ENCODE measurements around the gene CD99L2.
A peak's percentile ranks its signal among the peaks of the same experiment; 100 is the strongest.

CD99L2 gene

DNA sequence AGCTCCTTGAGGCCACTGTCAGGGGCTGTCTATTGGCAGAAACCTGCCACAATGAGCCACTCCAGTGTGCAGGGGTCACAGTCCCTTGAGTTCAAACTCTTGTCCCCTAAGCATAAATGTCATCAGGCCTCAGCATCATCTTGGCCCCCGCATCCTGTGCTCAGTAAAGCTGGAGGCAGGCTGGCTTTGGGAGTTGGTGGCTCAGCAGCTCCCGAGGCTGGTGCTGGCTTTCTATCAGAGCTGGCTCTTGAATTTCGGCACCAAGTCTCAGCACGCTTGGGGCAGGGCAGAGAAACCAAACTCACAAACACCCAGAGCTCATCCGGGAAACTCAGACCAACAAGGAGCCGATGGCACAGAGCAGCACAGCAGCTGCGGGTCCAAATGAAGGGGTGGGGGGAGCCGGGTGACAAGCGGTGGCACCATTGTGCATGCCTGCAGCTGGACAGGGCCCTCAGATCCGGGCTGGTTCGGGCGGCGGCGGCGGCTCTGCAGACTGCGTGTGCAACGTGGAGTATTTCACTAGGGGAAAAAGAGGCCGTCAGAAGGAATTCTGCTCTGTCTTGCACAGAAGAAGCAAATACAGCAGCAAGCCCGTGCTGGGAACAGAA lies 129.8 kb downstream of the CD99L2 start:
- Histone ChIP-seq H2AFZ (ENCODE audit: insufficient read depth, low read length, poor library complexity) (no peak overlapping the region), H3K18ac (ENCODE audit: low read length) (no peak overlapping the region), H3K9ac (ENCODE audit: low read length) (no peak overlapping the region), H3K9me3 (ENCODE audit: insufficient read depth, low read depth, low read length) (no peaks in the 10 kb centered on the region), H3K27me3 (ENCODE audit: insufficient read depth, low read length) (no peaks in the 10 kb centered on the region), H2BK5ac (ENCODE audit: low read depth, low read length, poor library complexity) (no peak overlapping the region), H3K79me2 (ENCODE audit: control insufficient read depth, insufficient read depth, low read length, poor library complexity) (no peaks in the 10 kb centered on the region), H3K4me3 (ENCODE audit: low read depth, low read length) (no peak overlapping the region), H4K8ac (ENCODE audit: low read depth, low read length) (no peak overlapping the region), H2BK120ac (ENCODE audit: insufficient read depth, low read length, poor library complexity) (no peak overlapping the region), H2AK5ac (ENCODE audit: low read length) (no peak overlapping the region), H3K4me2 (ENCODE audit: low read length) (no peak overlapping the region), H3K36me3 (ENCODE audit: control insufficient read depth in 1 of 2, insufficient read depth in 2 of 2, low read length in 2 of 2) (peaks cover 0 to 6% of the 10 kb centered on the region in 2 experiments), H3K23ac (ENCODE audit: low read length) (no peak overlapping the region), H3K4ac (ENCODE audit: low read depth, low read length) (no peak overlapping the region), H4K91ac (ENCODE audit: low read depth, low read length) (no peak overlapping the region), H2BK12ac (ENCODE audit: low read length) (no peak overlapping the region), H3K79me1 (ENCODE audit: low read length) (no peaks in the 10 kb centered on the region), H3K4me1 (ENCODE audit: control insufficient read depth in 1 of 2, insufficient read depth in 2 of 2, low read length in 2 of 2) (peaks cover 0 to 8% of the 10 kb centered on the region in 2 experiments), H4K12ac (ENCODE audit: low read depth, low read length) (no peak overlapping the region), H3K27ac (ENCODE audit: low read depth, low read length) (no peak overlapping the region), H3K14ac (ENCODE audit: low read length) (no peak overlapping the region)
- WGBS (ENCODE audit: extremely low coverage, insufficient coverage, insufficient read length) = no CpG with 5 or more reads among the region's 19 CpGs
- DNase-seq = no peak

DNA sequence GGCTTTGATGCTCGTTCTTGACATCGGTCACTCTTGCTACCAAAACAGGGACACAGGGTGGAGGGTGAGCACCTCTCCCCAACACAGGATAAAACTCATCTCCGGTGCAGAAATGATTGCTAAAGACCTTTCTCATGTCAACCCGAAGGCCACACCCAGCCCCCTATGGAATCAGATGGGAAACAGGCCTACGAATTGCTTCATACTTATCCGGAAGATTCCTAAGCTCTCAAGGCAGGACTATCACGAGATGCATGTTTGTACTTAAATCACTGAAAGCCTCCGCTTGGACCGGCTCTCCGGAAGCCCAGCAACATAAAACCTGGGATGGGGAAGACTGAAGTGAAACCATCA lies 130.4 kb downstream of the CD99L2 start:
- Histone ChIP-seq H4K12ac (ENCODE audit: low read depth, low read length) (no peak overlapping the region), H2AFZ (ENCODE audit: insufficient read depth, low read length, poor library complexity) (no peak overlapping the region), H3K9me3 (ENCODE audit: insufficient read depth, low read depth, low read length) (no peaks in the 10 kb centered on the region), H3K9ac (ENCODE audit: low read length) (no peak overlapping the region), H2BK120ac (ENCODE audit: insufficient read depth, low read length, poor library complexity) (no peak overlapping the region), H2BK5ac (ENCODE audit: low read depth, low read length, poor library complexity) (no peak overlapping the region), H3K79me1 (ENCODE audit: low read length) (no peaks in the 10 kb centered on the region), H3K79me2 (ENCODE audit: control insufficient read depth, insufficient read depth, low read length, poor library complexity) (no peaks in the 10 kb centered on the region), H3K4ac (ENCODE audit: low read depth, low read length) (no peak overlapping the region), H2AK5ac (ENCODE audit: low read length) (no peak overlapping the region), H3K4me1 (ENCODE audit: control insufficient read depth in 1 of 2, insufficient read depth in 2 of 2, low read length in 2 of 2) (peaks cover 0 to 8% of the 10 kb centered on the region in 2 experiments), H3K23ac (ENCODE audit: low read length) (no peak overlapping the region), H2BK12ac (ENCODE audit: low read length) (no peak overlapping the region), H3K36me3 (ENCODE audit: control insufficient read depth in 1 of 2, insufficient read depth in 2 of 2, low read length in 2 of 2) (peaks cover 0 to 9% of the 10 kb centered on the region in 2 experiments), H3K4me3 (ENCODE audit: low read depth, low read length) (no peak overlapping the region), H4K8ac (ENCODE audit: low read depth, low read length) (no peak overlapping the region), H3K27ac (ENCODE audit: low read depth, low read length) (no peak overlapping the region), H3K4me2 (ENCODE audit: low read length) (no peak overlapping the region), H4K91ac (ENCODE audit: low read depth, low read length) (no peak overlapping the region), H3K14ac (ENCODE audit: low read length) (no peak overlapping the region), H3K27me3 (ENCODE audit: insufficient read depth, low read length) (no peaks in the 10 kb centered on the region), H3K18ac (ENCODE audit: low read length) (no peak overlapping the region)
- DNase-seq = peak in 1 of 2 donors; percentile 26
- no CpG with 5 or more reads among the region's 10 CpGs for WGBS (ENCODE audit: extremely low coverage, insufficient coverage, insufficient read length)

DNA sequence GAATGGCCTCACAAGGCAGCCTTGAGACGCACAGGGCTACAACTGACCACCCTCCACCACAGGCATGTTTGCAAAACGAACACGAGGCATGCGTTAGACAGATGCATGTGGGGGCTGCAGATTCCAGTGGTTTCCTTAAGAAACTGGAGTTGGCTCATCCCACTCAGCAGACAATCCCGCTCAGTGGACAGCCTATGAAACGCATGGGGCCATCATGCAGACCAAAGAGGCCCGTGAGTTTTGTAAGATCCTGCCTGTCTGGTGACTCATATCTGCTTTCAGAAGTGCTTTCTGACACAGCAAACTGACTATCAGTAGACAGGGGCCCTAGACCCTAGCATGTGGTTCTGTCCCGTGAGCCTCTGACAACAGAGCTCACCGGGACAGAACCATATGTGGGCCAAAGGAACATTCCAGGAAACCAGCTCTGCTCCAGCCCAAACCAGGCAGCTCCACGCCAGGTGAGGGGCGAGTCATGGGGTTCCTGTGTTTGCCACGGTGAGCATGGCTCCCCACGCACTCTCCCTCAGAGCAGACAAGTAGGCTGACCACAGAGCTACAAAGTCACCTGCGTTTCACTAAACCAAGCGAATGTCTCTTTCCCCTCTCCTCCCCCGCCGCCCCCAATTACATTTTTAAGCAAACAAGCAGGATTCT lies 130.9 kb downstream of the CD99L2 start:
- WGBS (ENCODE audit: extremely low coverage, insufficient coverage, insufficient read length) = no CpG with 5 or more reads among the region's 17 CpGs
- H3K14ac ChIP-seq (ENCODE audit: low read length) = no peak overlapping the region
- H3K9me3 ChIP-seq (ENCODE audit: insufficient read depth, low read depth, low read length) = no peaks in the 10 kb centered on the region
- no peak overlapping the region for H2AFZ ChIP-seq (ENCODE audit: insufficient read depth, low read length, poor library complexity)
- no peak overlapping the region for H2BK5ac ChIP-seq (ENCODE audit: low read depth, low read length, poor library complexity)
- H2BK12ac ChIP-seq (ENCODE audit: low read length) = no peak overlapping the region
- no peak overlapping the region for H4K12ac ChIP-seq (ENCODE audit: low read depth, low read length)
- H2AK5ac ChIP-seq (ENCODE audit: low read length) = no peak overlapping the region
- no peak overlapping the region for H3K27ac ChIP-seq (ENCODE audit: low read depth, low read length)
- no peak overlapping the region for H3K4ac ChIP-seq (ENCODE audit: low read depth, low read length)
- no peak overlapping the region for H4K91ac ChIP-seq (ENCODE audit: low read depth, low read length)
- H3K79me1 ChIP-seq (ENCODE audit: low read length) = no peaks in the 10 kb centered on the region
- H3K27me3 ChIP-seq (ENCODE audit: insufficient read depth, low read length) = no peaks in the 10 kb centered on the region
- no peak overlapping the region for H3K18ac ChIP-seq (ENCODE audit: low read length)
- no peak overlapping the region for H3K4me2 ChIP-seq (ENCODE audit: low read length)
- H3K4me3 ChIP-seq (ENCODE audit: low read depth, low read length) = no peak overlapping the region
- H3K4me1 ChIP-seq (ENCODE audit: control insufficient read depth in 1 of 2, insufficient read depth in 2 of 2, low read length in 2 of 2) = peaks cover 0 to 8% of the 10 kb centered on the region in 2 experiments
- no peak overlapping the region for H2BK120ac ChIP-seq (ENCODE audit: insufficient read depth, low read length, poor library complexity)
- H3K23ac ChIP-seq (ENCODE audit: low read length) = no peak overlapping the region
- H4K8ac ChIP-seq (ENCODE audit: low read depth, low read length) = no peak overlapping the region
- no peak overlapping the region for H3K9ac ChIP-seq (ENCODE audit: low read length)
- DNase-seq = peak; percentile 38 to 68
- no peaks in the 10 kb centered on the region for H3K79me2 ChIP-seq (ENCODE audit: control insufficient read depth, insufficient read depth, low read length, poor library complexity)
- peaks cover under 1 to 10% of the 10 kb centered on the region in 2 experiments for H3K36me3 ChIP-seq (ENCODE audit: control insufficient read depth in 1 of 2, insufficient read depth in 2 of 2, low read length in 2 of 2)

DNA sequence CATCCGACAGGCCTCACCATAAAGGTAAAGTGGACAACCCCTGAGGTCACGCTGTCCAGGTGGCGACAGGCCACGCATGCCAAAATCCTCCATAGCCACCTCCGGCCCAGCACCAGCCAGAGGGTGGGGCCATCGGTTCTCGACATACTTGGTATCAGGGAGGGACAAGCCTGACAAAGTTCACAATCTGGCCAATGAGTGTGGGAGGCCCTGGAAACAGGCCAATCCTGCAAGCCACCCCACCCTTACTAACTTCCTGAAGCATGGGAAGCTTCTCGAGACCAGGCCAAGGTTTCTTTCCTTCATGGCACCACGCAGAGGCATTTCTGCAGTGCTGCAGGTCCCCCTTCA lies 131.4 kb downstream of the CD99L2 start:
- H3K4me1 ChIP-seq (ENCODE audit: control insufficient read depth in 1 of 2, insufficient read depth in 2 of 2, low read length in 2 of 2) = peaks cover 0 to 8% of the 10 kb centered on the region in 2 experiments
- no peaks in the 10 kb centered on the region for H3K27me3 ChIP-seq (ENCODE audit: insufficient read depth, low read length)
- no CpG with 5 or more reads among the region's 9 CpGs for WGBS (ENCODE audit: extremely low coverage, insufficient coverage, insufficient read length)
- H3K4me2 ChIP-seq (ENCODE audit: low read length) = no peak overlapping the region
- H3K9ac ChIP-seq (ENCODE audit: low read length) = no peak overlapping the region
- no peak overlapping the region for H3K4me3 ChIP-seq (ENCODE audit: low read depth, low read length)
- peak; percentile 9 to 42 for DNase-seq
- no peak overlapping the region for H4K8ac ChIP-seq (ENCODE audit: low read depth, low read length)
- H4K91ac ChIP-seq (ENCODE audit: low read depth, low read length) = no peak overlapping the region
- no peak overlapping the region for H2AFZ ChIP-seq (ENCODE audit: insufficient read depth, low read length, poor library complexity)
- H3K14ac ChIP-seq (ENCODE audit: low read length) = no peak overlapping the region
- H3K23ac ChIP-seq (ENCODE audit: low read length) = no peak overlapping the region
- no peaks in the 10 kb centered on the region for H3K79me2 ChIP-seq (ENCODE audit: control insufficient read depth, insufficient read depth, low read length, poor library complexity)
- no peaks in the 10 kb centered on the region for H3K79me1 ChIP-seq (ENCODE audit: low read length)
- H2BK12ac ChIP-seq (ENCODE audit: low read length) = no peak overlapping the region
- H3K18ac ChIP-seq (ENCODE audit: low read length) = no peak overlapping the region
- no peak overlapping the region for H2BK120ac ChIP-seq (ENCODE audit: insufficient read depth, low read length, poor library complexity)
- H3K9me3 ChIP-seq (ENCODE audit: insufficient read depth, low read depth, low read length) = no peaks in the 10 kb centered on the region
- no peak overlapping the region for H3K27ac ChIP-seq (ENCODE audit: low read depth, low read length)
- H4K12ac ChIP-seq (ENCODE audit: low read depth, low read length) = no peak overlapping the region
- H2AK5ac ChIP-seq (ENCODE audit: low read length) = no peak overlapping the region
- no peak overlapping the region for H2BK5ac ChIP-seq (ENCODE audit: low read depth, low read length, poor library complexity)
- no peak overlapping the region for H3K4ac ChIP-seq (ENCODE audit: low read depth, low read length)
- peaks cover 3 to 14% of the 10 kb centered on the region in 2 experiments for H3K36me3 ChIP-seq (ENCODE audit: control insufficient read depth in 1 of 2, insufficient read depth in 2 of 2, low read length in 2 of 2)
